Esophagus muscularis mucosa (tissue), 3 donors: ENCODE measurements around the gene DZANK1.

Experiments used
- EP300 ChIP-seq: sonication (generic); formaldehyde crosslinking; IDR thresholded peaks from one replicate; pipeline ENCODE4 v1.6.1; 2017; ENCODE audit warnings: antibody characterized with exemption
- TF ChIP-seq, protein P1 (sequence below), 3 experiments: fragments of 200-600 bp in 2 of 3; fragments of 450-650 bp in 1 of 3; sonication (generic) in 2 of 3; IDR thresholded peaks; one replicate each; pipeline ENCODE4 v1.5.1; 2017 to 2019; ENCODE audit warnings: antibody characterized with exemption in 3 of 3, mild to moderate bottlenecking in 2 of 3, moderate library complexity in 1 of 3

DNA sequence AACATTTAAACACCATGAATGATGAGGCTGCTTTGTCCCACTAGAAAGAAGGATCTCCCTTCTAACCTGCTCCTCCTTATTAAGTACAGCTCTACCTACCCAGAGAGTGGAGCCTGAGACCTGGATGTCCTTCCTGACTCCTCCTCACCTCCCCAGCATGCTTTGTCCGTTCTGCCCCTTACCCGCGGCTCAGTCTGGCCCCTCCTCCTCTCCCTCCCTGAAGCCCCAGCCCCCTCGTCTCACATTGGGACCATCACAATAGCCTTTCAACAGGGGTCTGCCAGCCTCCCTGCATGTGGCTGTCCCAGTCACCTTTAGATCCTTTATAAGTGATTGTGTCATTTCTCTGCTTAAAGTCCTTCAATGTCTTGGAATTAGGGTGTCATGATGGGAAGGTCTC lies 72.5 kb downstream of the DZANK1 start:
- TF ChIP-seq, protein P1, sequence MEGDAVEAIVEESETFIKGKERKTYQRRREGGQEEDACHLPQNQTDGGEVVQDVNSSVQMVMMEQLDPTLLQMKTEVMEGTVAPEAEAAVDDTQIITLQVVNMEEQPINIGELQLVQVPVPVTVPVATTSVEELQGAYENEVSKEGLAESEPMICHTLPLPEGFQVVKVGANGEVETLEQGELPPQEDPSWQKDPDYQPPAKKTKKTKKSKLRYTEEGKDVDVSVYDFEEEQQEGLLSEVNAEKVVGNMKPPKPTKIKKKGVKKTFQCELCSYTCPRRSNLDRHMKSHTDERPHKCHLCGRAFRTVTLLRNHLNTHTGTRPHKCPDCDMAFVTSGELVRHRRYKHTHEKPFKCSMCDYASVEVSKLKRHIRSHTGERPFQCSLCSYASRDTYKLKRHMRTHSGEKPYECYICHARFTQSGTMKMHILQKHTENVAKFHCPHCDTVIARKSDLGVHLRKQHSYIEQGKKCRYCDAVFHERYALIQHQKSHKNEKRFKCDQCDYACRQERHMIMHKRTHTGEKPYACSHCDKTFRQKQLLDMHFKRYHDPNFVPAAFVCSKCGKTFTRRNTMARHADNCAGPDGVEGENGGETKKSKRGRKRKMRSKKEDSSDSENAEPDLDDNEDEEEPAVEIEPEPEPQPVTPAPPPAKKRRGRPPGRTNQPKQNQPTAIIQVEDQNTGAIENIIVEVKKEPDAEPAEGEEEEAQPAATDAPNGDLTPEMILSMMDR (IDR thresholded peaks at IDR 0.05), result no peak
- TF ChIP-seq EP300, result no peak
